MM.1S (cell line): ENCODE measurements around the gene NARF.

ENCODE experiments used
- DNase-seq: peaks from one replicate; pipeline ENCODE4 v3.0.0-alpha.2; 2015
- H2AFZ ChIP-seq: fragments of 300-600 bp; sonication (generic); 2 replicates; pipeline ENCODE4 v1.6.0; 2016; ENCODE audit warnings: antibody characterized with exemption, low read length
- H3F3A ChIP-seq: fragments of 300-600 bp; sonication (generic); 2 replicates; pipeline ENCODE4 v1.6.1; 2016; ENCODE audit warnings: mild to moderate bottlenecking, antibody characterized with exemption, low read length, moderate library complexity, mixed read lengths; ENCODE audit not compliant: insufficient read depth
- H3K27ac ChIP-seq: fragments of 300-600 bp; sonication (generic); 2 replicates; pipeline ENCODE4 v1.5.1; 2016; ENCODE audit warnings: mild to moderate bottlenecking, low read length
- H3K27me3 ChIP-seq: fragments of 300-600 bp; sonication (generic); replicated peaks from 2 replicates; pipeline ENCODE4 v1.6.0; 2016; ENCODE audit warnings: low read length; ENCODE audit not compliant: insufficient read depth
- H3K36me3 ChIP-seq: fragments of 300-600 bp; sonication (generic); replicated peaks from 2 replicates; pipeline ENCODE4 v1.6.1; 2016; ENCODE audit warnings: mild to moderate bottlenecking, low read length, mixed read lengths; ENCODE audit not compliant: insufficient read depth
- H3K4me1 ChIP-seq: fragments of 300-600 bp; sonication (generic); 2 replicates; pipeline ENCODE4 v1.6.1; 2016; ENCODE audit warnings: low read length, mixed read lengths
- H3K4me2 ChIP-seq: fragments of 300-600 bp; sonication (generic); 2 replicates; pipeline ENCODE4 v1.6.0; 2016; ENCODE audit warnings: low read depth, low read length
- H3K4me3 ChIP-seq: fragments of 300-600 bp; sonication (generic); 2 replicates; pipeline ENCODE4 v1.5.1; 2016; ENCODE audit warnings: low read length, mixed read lengths
- H3K79me2 ChIP-seq: fragments of 300-600 bp; sonication (generic); 2 replicates; pipeline ENCODE4 v1.6.1; 2016; ENCODE audit warnings: mixed run types, low read length, mixed read lengths
- H3K9ac ChIP-seq: fragments of 300-600 bp; sonication (generic); 2 replicates; pipeline ENCODE4 v1.6.1; 2016; ENCODE audit warnings: low read length, mixed read lengths
- H3K9me2 ChIP-seq: fragments of 300-600 bp; sonication (generic); replicated peaks from 2 replicates; pipeline ENCODE4 v1.6.1; 2016; ENCODE audit warnings: mild to moderate bottlenecking, low read length, mixed read lengths; ENCODE audit not compliant: insufficient read depth
- H3K9me3 ChIP-seq: fragments of 300-600 bp; sonication (generic); replicated peaks from 2 replicates; pipeline ENCODE4 v1.6.1; 2016; ENCODE audit warnings: mild to moderate bottlenecking, low read length, mixed read lengths; ENCODE audit not compliant: insufficient read depth
- H4K20me1 ChIP-seq: fragments of 300-600 bp; sonication (generic); 2 replicates; pipeline ENCODE4 v1.6.1; 2016; ENCODE audit warnings: mild to moderate bottlenecking, low read length, moderate library complexity, mixed read lengths; ENCODE audit not compliant: insufficient read depth
- CTCF ChIP-seq: fragments of 300-600 bp; sonication (generic); IDR thresholded peaks from 2 replicates; pipeline ENCODE4 v1.5.1; 2016; ENCODE audit warnings: antibody characterized with exemption, low read length, mixed read lengths
- EZH2 ChIP-seq: fragments of 300-600 bp; sonication (generic); optimal IDR thresholded peaks from 2 replicates; pipeline ENCODE3; 2017; ENCODE audit warnings: low read depth, mild to moderate bottlenecking, antibody characterized with exemption, low read length, mixed read lengths
- EZH2phosphoT487 ChIP-seq: fragments of 300-600 bp; sonication (generic); IDR thresholded peaks from 2 replicates; pipeline ENCODE4 v1.6.1; 2018; ENCODE audit warnings: antibody characterized with exemption, low read length

Gene NARF

GRCh38 chr17:82434216-82434565, 24.4 kb upstream of the NARF start:
- no peaks in the 10 kb centered on the region for H4K20me1 ChIP-seq
- DNase-seq: peak; percentile 56
- H3K4me3 ChIP-seq: no peak overlapping the region
- TF ChIP-seq CTCF (no peak), EZH2 (no peak), EZH2phosphoT487 (no peak)
- H3K9me2 ChIP-seq: no peaks in the 10 kb centered on the region
- no peaks in the 10 kb centered on the region for H3K79me2 ChIP-seq
- no peaks in the 10 kb centered on the region for H3K27me3 ChIP-seq
- H3K27ac ChIP-seq: peak overlapping the region; percentile 40; the same call in 1 of the 2 replicates
- no peak overlapping the region for H2AFZ ChIP-seq
- no peaks in the 10 kb centered on the region for H3K36me3 ChIP-seq
- no peaks in the 10 kb centered on the region for H3K9me3 ChIP-seq
- H3K4me2 ChIP-seq: peak overlapping the region; percentile 13; the same call in 1 of the 2 replicates
- H3F3A ChIP-seq: no peaks in the 10 kb centered on the region
- no peak overlapping the region; the same call in 1 of the 2 replicates for H3K9ac ChIP-seq
- peaks cover 15% of the 10 kb centered on the region for H3K4me1 ChIP-seq

GRCh38 chr17:82435103-82435502, 23.4 kb upstream of the NARF start:
- no peaks in the 10 kb centered on the region for H4K20me1 ChIP-seq
- H3K36me3 ChIP-seq: no peaks in the 10 kb centered on the region
- no peaks in the 10 kb centered on the region for H3K9me3 ChIP-seq
- H3K4me3 ChIP-seq: no peak overlapping the region
- H3K27ac ChIP-seq: peak overlapping the region; percentile 40; the same call in 1 of the 2 replicates
- H3K9ac ChIP-seq: no peak overlapping the region
- H3F3A ChIP-seq: no peaks in the 10 kb centered on the region
- no peaks in the 10 kb centered on the region for H3K9me2 ChIP-seq
- no peak for DNase-seq
- peaks cover 15% of the 10 kb centered on the region for H3K4me1 ChIP-seq
- H3K27me3 ChIP-seq: no peaks in the 10 kb centered on the region
- H3K79me2 ChIP-seq: no peaks in the 10 kb centered on the region
- H2AFZ ChIP-seq: no peak overlapping the region
- TF ChIP-seq EZH2phosphoT487: no peak
- TF ChIP-seq EZH2: no peak
- no peak for TF ChIP-seq CTCF
- no peak overlapping the region for H3K4me2 ChIP-seq

DNA sequence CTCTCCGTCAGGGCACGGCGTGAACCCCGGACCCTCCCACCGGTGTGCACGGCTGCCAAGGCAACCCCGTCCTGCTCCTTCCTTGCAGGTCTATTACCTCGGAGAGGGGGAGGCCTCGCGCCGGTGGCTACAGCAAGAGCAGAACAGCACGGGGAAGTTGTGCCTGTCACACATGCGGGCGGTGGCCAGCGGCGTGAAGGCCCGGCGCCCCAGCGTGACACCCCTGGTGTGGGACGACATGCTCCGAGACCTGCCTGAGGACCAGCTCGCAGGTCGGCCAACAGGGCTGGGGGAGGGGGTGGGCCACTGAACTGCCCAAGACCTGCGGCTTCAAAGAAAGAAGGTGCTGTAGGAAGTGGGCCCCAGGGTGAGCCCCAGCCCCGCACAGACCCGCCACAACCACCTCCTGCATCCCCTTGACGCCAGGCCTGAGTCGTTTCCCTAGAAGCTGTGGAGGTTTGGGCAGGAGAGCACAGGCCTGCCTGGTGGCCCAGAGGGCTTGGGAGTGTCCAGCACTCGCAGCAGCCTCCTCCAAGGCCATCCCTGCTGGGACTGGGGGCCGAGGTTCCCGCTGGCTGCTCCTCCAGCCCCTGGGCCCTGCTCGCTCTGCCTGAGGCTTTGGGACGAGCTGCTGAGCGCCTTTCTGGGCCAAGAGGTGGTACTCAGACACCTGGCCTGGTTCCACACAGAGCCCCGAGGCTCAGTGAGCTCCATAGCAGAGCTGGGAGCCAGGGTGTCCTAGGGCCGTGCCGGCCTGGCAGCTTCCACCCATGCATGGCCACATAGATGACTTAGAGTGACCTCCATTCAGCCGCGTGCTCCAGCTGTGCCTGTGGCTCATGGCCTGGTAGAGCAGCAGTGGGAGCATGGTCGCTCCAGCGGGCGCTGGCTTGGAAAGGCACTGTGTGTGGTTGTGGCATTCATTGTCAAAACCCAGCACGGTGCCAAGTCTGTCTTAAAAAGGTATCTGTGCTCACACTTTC, 22.6 kb upstream of the NARF start:
- H3K9ac ChIP-seq: no peak overlapping the region
- no peak overlapping the region for H3K4me3 ChIP-seq
- no peaks in the 10 kb centered on the region; the same call in 1 of the 2 replicates for H3F3A ChIP-seq
- no peak overlapping the region for H2AFZ ChIP-seq
- no peaks in the 10 kb centered on the region for H3K27me3 ChIP-seq
- peaks cover 15% of the 10 kb centered on the region for H3K4me1 ChIP-seq
- no peaks in the 10 kb centered on the region for H4K20me1 ChIP-seq
- H3K4me2 ChIP-seq: no peak overlapping the region
- no peaks in the 10 kb centered on the region for H3K79me2 ChIP-seq
- TF ChIP-seq EZH2 (no peak), EZH2phosphoT487 (no peak), CTCF (no peak)
- H3K9me3 ChIP-seq: no peaks in the 10 kb centered on the region
- no peaks in the 10 kb centered on the region for H3K9me2 ChIP-seq
- DNase-seq: no peak
- H3K27ac ChIP-seq: no peak overlapping the region
- H3K36me3 ChIP-seq: no peaks in the 10 kb centered on the region
